Glomerular visceral epithelial cell (primary cell): ENCODE data around the gene USP7.
A peak's percentile ranks its signal among the peaks of the same experiment; 100 is the strongest.

Experiments
- DNase-seq: peaks from one replicate; pipeline ENCODE4 v3.0.0-alpha.2; 2016; ENCODE audit errors: extremely low spot score

USP7 gene

DNA sequence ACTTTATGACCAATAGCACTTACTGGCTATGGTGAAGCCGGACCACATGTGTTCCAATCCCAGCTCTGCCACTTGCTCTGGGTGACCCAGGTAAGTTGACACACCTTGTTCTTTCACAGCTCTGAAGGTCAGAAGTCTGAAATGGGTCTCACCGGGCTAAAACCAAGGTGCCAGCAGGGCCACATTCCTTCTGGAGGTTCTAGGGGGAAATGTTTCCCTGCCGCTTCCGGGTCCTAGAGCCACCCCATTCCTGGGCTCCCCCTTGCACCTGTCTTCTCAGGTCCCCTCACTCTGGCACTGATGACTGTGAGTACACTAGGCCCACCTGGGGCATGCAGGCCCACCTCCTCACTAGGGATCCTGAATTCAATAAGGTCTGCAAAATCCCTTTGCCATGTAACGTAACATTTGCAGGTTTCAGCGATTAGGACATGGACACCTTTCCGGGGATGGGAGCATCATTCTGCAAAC, 11.4 kb downstream of the USP7 start:
- DNase-seq = no peak

DNA sequence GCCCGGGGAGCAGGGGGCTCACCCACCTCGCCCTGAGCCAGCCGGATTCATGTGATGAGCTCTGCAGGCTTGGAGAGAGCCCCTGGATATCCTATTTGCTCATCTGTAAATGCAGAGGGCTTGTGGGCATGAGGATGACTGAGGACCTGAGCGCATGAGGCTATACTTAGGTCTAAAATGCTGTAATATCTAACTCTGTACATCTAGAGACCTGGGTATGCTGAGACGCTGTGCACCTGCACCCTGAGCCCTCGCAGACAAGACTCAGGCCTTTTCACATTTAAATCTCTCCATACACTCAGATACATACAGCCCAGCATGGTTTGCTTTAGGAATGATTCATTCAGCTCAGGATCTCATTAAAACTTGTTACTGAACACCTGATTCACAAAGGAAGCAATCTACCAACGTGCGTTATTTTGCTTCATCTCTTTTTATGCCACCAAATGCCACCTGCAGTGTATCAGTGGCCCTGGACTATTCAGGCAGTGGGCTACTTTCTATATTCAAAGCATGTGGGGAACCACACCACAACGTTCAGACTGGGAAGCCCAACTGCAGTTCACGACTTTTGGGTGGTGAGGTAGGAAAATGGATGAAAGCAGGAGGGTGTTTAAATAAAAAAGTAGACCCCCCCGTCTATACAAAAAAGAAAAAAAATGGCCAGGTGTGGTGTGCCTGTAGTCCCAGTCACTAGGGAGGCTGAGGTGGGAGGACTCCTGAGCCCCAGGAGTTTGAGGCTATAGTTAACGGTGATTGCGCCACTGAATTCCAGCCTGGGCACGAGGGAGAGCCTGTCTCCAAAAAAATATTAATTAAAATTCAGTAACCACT, 12.0 kb downstream of the USP7 start:
- DNase-seq = no peak

DNA sequence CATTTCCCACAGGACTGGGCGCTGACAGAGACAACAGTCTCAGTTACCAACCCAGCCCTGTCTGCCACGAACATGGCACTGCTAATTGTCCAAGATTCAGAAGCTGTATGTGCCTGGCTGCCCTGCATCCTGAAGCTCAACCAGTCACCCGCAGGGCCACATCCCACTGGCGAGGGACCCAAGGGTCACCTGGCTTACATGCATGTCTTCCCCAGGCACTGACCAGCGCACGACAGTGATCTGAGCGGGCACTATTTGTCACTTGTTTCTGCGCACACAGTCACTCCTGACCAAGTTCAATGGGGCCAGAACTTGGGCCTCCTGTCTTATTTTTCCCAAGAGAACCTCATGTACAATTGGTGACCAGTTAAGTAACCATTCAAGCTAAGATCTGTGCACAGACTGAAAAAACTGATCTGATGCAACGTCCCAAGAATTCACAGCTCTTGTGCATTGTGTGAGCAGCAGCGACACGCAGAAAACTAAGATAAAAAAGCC, 13.1 kb downstream of the USP7 start:
- no peak for DNase-seq

DNA sequence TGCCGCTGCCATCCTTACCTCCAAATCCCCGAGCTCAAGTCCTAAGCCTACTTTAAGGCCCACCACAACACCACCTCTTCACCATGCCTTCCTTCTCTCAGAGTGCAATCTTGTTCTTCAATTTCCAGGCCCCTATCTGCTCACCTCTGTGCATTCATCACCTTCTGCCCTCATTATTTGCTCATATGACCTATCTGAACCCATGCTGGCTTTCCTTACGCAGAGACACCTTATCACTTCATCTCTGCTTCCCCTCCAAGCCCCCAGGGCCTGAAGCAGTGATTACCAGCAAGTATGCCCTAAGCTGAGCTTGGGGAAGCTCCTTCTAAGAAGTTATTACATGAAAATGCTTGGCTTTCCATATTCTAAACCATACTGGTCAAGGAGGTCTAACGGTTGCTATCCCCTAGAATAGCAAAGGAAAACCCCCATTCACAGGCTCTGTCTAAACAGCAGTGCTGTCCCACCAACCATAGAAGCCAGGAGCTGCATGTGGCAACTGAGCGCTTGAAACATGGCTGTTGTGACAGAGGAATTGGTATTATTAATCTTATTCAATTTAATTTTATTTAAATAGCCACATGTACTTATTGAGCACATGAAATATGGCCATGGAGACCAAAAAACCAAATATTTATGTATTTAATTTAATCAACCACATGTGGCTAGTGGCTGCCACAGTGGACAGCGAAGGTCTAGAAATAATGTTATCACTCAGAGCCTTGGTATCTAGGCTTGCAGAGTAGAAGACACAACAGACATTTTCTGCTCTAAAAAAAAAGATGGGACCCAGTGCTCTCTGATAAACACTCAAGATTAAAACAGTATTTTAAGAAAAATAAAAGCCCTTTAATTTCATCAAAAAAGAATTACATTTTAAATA, 13.9 kb downstream of the USP7 start:
- DNase-seq = no peak

DNA sequence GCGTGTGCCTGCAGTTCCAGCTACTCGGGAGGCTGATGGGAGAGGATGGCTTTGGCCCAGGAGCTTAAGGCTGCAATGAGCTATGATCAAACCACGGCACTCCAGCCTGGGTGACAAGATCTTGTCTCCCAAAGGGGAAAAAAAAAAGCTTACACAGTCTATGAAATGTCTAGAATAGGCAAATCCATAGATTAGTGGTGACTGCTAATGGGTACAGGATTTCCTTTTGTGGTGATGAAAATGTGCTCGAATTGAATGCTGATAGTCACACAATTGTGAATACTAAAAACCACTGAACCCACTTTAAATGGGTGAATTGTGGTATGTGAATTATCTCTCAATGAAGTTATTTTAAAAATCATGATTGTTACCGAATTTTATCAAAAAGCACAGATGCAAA, 14.9 kb downstream of the USP7 start:
- DNase-seq = no peak

DNA sequence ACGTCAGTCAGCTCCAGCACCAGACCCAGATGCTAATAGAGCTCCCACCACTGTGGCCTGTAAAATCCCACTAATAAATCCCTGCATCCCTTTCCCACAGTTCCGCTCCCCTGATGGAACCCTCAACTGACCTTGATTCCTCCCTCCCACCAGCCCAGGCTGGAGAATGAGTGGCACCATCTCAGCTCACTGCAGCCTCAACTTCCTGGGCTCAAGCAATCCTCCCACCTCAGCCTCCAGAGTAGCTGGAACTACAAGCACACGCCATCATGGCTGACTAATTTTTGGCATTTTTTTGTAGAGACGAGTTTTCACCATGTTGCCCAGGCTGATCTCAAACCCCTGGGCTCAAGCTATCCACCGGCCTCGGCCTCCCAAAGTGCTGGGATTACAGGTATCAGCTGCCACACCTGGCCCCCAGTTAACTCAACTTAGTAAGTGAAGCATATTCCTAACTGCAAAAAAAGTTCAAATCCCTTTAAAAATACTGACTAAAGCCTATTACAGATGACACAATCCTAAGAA, 15.6 kb downstream of the USP7 start:
- no peak for DNase-seq

DNA sequence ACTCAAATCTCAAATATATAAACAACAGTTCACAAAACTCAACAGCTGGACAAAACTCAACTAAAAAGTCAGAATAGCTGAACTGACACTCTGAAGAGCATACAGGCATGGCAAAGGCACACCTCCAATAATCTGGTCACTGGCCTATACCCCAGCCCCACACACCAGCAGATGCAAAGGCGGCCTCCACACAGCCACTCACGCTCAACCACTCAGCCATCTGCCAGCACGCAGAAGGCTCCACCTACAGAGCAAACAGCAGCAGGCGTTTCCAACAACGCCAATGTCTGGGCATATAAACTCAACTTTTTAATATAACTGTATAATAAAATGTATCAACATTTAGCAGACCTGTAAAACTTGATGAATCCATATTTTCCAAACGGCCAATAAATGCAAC, 17.2 kb downstream of the USP7 start:
- no peak for DNase-seq

DNA sequence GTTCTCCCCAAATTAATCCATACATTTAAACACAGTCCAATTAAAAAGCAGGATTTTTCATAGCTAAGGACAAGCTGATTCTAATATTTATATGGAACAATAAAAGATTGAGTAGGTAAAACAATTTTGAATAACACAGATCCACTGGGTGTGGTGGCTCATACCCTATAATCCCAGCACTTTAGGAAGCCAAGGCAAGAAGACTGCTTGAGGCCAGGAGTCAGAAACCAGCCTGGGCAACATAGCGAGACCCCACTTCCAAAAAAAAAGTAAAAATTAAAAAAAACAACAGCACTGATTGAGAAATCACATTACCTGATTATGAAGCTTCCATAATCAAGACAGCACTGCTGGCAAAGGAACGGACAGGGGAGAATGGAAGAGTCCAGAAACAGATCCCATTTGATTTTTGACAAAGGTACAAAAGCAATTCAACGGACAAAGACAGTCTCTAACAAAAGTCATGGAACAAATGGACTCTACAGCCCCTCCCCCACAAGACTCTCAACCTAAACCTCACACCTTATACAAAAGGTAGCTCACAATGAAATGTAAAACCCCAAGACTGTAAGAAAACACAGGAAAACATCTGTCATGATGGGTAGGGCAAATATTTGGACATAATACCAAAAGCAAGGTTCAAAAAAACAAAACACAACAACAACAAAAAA, 17.9 kb downstream of the USP7 start:
- no peak for DNase-seq

DNA sequence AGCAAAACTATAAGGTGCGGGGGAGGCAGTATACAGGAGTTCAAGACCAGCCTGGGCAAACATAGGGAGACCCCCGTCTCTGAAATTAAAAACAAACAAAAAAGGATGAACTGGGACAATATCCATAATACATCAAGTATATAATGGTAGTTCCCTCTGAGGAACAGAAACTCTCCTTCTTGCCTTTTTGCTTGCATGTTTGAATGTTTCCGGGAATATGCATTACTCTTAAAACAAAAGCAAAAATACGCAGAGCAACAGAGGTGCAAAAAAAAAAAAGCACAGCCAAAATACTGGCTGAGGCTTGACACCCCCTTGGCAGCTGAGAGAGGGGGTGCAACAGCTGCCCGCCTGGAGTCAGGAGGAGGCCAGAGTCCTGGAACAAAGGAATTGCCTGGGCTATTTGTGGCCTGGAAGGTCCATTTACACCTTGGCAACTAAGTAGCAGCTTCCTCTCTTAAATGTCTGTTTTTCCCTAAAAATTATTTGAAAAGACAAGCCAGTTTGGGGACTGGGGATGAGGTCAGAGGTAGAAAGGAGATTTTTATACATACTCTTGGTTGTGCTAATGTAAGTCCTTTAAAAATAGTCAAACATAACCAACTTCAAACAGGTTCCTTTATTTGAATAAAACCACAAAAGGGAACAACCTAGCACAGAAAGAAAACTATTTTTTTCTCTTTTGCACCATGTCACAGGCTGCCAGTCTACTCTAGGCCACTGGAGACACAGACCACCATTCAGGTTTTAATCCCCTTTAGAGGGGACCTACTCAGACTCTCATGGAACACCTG, 19.5 kb downstream of the USP7 start:
- DNase-seq = no peak

DNA sequence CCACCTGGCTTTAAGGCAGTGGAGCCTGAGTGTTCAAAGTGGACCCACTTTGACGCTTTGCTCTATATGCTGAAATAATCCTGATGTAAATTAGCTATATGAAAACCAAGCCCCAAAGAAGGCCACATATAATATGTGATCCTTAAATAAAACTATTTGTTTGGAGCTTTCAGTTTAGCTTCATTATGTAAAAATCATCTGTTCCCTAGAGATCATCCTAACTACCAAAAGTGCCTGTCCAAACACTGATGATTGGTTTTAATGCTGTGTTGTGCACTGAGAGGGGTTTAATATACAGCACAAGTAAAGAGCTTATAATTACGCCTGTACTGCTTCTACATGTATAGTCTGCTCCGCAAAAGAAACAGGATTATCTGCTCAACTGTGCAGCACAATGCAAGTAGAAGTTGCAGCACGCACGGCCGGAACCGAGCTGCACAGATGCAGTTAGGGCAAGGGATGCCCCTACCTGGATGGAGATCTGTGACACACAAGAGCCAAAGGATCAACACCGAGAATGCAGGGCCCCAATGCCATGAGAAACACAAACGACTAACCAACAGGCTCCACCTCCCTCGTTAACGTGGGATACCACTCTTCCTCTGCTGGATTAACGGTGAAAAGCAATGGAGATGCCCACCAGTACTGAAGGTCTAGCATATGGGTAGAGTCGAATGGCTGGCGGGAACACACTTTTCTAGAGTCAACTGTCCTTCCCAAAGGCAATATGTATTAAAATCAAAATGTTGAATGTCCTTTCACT, 20.5 kb downstream of the USP7 start:
- no peak for DNase-seq

DNA sequence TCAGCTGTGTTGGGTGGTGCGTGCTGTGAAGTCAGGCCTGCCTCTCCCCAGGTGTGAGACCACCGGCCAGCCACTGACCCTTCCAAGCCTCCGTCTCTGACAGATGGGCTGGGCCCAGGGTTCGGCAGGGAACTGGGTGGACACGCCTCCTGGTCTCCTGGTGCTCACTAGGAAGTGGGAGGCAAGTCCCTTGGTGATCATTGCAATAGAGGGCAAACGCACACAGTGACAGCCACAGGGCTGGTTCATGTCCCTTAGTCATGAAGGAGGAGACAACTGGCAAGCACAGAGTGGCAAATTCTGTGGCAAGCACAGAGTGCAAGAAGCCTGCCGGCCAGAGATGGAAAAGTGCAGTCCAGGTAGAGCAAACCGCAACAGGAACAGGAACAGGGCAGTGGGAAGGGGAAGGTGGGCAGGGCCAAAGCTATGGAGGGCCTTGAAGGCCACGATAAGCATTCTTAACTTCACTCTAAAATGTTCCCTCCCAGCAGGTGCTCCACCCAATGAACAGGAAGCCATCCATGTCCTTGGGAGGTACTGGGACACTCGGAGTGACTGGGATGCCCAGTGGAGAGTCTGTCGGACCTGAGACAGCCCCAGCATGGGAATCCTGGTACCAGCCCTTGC, 21.9 kb downstream of the USP7 start:
- no peak for DNase-seq

DNA sequence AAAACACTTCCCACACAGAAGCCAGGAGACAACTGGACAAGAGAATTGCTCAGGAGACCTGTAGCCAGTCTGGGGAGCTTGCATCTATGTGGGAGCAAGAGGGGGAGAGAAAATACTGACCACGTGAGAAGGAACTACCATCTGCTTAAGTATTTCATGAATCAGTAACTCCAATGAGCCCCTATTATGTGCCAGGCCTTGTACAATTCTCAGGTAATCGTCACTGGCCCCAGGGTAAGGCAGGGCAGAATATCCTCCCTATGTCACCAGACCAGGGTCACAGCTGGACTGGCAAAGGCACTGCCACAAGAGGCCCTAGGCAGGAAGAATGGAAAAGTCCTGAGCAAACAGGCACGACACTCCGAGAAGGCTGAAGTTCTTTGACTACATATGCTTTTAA, 25.9 kb downstream of the USP7 start:
- DNase-seq = no peak

DNA sequence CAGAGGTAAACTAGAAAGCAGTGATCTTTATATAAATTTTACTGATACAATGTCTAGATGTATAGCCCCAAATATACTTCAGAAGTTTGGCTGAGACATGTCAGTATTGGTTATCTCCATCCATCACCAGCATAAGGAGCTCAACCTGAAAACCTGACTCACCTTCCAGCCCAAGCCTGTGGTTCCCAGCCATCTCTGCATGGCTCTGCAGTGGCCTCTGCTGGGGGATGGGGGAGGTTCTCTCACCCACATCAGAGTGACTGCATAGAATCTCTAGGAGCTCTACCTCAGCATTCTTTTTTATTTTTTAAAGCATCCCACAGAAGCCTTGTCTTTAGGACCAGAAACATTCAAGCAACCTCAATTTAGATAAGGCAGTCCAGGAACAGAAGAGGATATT, 27.3 kb downstream of the USP7 start:
- peak; percentile 62 for DNase-seq

DNA sequence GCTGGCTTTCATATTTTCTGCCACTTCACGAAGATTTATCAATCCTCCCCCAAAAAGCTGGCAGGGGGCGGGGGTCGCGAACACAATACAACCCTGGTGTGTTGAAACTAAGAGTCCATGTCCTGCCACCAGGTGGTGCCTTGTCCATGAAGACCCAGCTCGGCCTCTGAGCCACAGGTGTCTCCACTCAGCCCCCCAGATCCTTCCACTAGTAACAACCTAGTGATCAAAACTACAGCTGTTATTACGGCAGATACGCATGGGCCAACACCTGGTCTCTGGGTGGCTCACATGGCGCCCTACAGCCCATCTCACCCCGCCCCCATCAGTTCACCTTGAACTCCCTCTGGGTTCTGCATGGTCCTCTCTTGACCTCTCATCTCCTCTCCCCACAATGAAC, 27.7 kb downstream of the USP7 start:
- no peak for DNase-seq

DNA sequence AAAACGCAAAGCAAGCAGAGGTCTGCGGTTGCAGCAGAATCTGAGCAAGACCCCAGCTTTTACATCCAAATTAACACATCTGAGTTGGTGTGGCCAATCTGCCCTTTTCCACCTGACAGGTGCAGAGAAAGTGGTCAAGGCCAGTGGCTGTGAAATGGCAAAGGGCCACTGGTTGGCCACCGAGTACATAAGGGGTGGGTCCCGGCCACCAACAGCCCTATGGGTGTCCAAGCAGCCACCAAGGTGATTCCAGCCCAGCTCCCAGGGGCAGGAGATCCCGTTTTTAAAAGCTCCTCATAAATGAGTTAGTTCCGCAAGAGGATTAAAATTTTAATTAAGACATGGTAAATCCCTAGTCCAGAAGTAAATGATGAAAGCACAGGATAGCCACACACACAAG, 29.1 kb downstream of the USP7 start:
- DNase-seq = no peak

DNA sequence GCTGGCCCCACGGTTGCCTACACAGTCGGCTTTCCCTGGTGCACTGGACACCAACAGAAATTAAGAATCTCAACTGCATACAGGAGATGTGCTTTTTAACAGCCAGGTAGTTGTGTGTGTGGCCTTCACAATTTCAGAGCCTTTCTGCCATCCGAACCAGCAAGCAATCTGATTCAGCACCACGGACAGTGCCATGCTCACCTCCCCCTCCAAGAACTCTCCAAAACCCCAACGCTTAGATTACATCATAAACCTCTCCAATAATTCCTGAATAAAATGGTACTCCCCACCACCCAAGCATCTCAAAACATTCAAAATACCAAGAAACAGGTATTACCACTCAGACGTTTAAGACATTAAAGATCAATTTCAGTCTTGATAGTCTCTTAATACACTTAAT, 31.8 kb downstream of the USP7 start:
- DNase-seq = peak; percentile 13

DNA sequence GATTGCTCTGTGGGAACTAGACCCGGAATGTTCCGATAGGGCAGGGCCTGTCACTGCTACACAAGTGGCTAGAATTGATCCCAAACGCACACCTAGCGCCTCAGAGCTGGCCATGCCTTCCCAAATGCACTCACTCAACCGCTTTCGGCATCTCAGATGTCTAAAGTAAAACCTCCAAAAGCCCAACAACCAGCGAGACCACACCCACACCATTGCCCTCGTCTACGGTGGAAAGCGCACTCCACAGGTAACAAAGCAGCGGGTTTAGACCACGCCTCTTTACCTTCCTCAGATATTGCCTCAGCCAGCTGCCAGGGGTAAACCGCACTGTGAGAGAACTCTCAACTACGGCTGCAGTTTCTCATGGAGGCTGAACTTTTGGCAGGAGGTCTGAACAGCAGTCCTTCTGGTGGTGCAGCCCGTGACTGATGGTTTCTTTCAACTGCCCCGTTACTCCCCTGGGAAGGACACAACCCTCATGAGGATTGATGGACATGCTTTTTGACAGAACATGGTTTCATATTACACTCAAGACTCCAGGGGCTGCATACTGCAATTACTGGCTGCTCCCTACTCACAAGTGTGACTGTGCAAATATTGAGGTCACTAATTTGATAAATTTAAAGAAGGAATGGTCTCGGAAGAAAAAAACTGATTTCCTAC, 34.5 kb downstream of the USP7 start:
- DNase-seq = no peak

DNA sequence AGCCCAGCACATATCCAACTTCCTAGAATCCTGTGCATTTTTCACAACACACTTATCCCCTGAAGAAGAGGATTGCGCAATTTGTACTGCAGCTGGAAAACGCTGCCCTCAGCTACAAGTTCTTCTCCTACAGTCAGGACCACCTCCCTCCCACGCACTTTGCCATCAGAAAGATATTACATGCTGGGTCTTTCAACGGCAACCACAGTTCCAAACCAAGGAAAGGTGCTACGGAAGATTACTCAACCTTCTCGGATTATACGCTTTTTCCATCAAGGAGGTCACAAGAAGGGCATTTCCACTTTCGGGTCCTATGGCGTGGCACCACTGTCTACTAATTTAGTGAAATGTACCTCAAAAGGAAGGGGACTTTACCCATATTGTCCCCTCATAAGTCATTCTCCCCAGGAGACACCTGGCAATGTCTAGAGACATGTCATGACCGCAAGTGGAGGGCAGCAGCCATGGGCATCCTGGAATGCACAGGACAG, 35.2 kb downstream of the USP7 start:
- DNase-seq = no peak

DNA sequence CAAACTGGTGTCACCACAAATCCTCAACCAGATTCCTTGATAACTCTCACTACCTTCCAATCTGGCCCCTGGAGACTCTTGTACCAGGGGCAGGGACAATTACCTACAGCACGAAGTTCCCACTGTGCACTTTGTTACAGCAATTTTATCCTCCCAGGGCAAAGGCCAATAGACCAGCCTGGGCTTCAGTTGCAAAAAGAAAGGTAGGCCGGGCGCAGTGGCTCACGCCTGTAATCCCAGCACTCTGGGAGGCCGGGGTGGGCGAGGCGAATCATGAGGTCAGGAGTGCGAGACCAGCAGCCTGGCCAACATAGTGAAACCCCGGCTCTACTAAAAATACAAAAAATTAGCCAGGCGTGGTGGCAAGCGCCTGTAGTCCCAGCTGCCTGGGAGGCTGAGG, 36.9 kb downstream of the USP7 start:
- no peak for DNase-seq
